ENCODE results near the gene RABAC1. TPM values are rescaled to one million over a fixed set of nuclear protein-coding genes. Genes with fewer than 3 reads are reported as not detected.

The RABAC1 gene
- polyA plus RNA-seq, 1 donor (not counting 4 experiments of a cell fraction or from before 2014, with no cell fraction given) = 107 TPM

DNA sequence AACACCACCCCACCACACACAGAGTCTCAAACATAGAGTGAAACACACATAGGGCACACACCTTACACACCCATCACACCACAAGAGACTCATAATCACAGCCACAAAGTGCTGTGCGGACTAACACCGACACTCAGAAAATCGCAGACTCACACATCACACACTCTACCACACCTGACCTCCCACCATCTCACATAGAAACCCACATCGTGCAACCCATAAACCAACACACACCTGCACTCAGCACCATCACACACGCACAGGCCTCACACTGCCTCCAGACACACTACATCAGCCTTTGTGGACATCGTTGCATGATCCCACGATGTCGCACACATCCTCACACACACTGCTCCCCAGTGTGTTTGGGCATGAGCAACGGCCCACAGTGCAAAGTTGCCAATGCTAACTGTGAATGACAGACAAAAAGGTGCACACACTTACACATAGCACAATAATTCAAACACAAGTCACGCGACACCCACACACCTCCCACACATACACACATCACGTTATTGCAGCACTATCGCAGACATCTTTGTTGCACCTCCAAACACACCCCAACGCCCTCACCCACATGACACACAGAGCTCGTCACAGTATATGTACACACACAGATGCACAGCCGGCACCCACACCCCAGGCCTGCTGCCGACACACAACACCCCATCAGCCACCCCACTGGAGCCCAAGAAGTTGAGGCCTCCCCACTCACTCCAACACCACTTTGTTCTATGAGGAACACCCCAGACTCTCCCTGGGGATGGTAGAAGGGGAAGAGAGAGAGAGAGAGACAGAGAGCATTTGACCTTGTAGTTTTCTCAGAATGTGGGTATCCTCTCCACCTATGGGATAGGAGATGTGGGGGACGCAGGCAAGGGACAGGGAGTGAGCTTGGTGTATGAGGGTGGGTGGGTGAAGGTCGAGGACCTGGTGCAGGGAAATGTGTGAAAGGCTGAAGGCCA, 36.2 kb upstream of the RABAC1 start:
- Histone ChIP-seq H2AFZ (ENCODE audit: control insufficient read depth, low read length) (no peak overlapping the region), H3K4me1 (ENCODE audit: control insufficient read depth, extremely low read depth, insufficient read depth, low read length) (no peaks in the 10 kb centered on the region), H3K4me3 (ENCODE audit: control insufficient read depth in 2 of 3, extremely low read depth in 1 of 3, insufficient read depth in 2 of 3, low read depth in 1 of 3, low read length in 3 of 3) (no peak overlapping the region), H4K20me1 (ENCODE audit: control insufficient read depth, extremely low read depth, insufficient read depth, low read length) (no peaks in the 10 kb centered on the region), H3K9me3 (ENCODE audit: control insufficient read depth, low read depth, low read length) (no peaks in the 10 kb centered on the region), H3K27ac (ENCODE audit: control insufficient read depth, insufficient read depth, low read length) (no peak overlapping the region), H3K27me3 (ENCODE audit: control insufficient read depth, extremely low read depth, insufficient read depth, low read length) (peaks cover 71% of the 10 kb centered on the region), H3K9me1 (ENCODE audit: control insufficient read depth, extremely low read depth, insufficient read depth, low read length) (no peaks in the 10 kb centered on the region), H3K36me3 (ENCODE audit: control insufficient read depth in 2 of 2, extremely low read depth in 1 of 2, insufficient read depth in 2 of 2, low read length in 2 of 2) (no peaks in the 10 kb centered on the region), H3K4me2 (ENCODE audit: control insufficient read depth, extremely low read depth, insufficient read depth, low read depth, low read length) (no peak overlapping the region), H3K79me2 (ENCODE audit: control insufficient read depth, insufficient read depth, low read length) (no peaks in the 10 kb centered on the region), H3K9ac (ENCODE audit: control insufficient read depth, extremely low read depth, insufficient read depth, low read length) (no peak overlapping the region)
- DNase-seq (ENCODE audit: low read depth, low spot score) = no peak
- no peak for FAIRE-seq
- dilution Hi-C loops (cut with MboI; ENCODE audit: extremely low pct_ligation_motif_present, low sequenced_read_pairs) = no loop called here
- no peak for TF ChIP-seq EZH2 (IDR thresholded peaks at IDR 0.05; ENCODE audit: low read length)
- TF ChIP-seq, protein P1, sequence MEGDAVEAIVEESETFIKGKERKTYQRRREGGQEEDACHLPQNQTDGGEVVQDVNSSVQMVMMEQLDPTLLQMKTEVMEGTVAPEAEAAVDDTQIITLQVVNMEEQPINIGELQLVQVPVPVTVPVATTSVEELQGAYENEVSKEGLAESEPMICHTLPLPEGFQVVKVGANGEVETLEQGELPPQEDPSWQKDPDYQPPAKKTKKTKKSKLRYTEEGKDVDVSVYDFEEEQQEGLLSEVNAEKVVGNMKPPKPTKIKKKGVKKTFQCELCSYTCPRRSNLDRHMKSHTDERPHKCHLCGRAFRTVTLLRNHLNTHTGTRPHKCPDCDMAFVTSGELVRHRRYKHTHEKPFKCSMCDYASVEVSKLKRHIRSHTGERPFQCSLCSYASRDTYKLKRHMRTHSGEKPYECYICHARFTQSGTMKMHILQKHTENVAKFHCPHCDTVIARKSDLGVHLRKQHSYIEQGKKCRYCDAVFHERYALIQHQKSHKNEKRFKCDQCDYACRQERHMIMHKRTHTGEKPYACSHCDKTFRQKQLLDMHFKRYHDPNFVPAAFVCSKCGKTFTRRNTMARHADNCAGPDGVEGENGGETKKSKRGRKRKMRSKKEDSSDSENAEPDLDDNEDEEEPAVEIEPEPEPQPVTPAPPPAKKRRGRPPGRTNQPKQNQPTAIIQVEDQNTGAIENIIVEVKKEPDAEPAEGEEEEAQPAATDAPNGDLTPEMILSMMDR (optimal IDR thresholded peaks at IDR 0.05 in 1 of 3, IDR thresholded peaks at IDR 0.05 in 1 of 3, conservative IDR thresholded peaks at IDR 0.05 in 1 of 3; ENCODE audit: extremely low read depth in 1 of 3, insufficient read depth in 2 of 3, low read length in 3 of 3) = no peak

DNA sequence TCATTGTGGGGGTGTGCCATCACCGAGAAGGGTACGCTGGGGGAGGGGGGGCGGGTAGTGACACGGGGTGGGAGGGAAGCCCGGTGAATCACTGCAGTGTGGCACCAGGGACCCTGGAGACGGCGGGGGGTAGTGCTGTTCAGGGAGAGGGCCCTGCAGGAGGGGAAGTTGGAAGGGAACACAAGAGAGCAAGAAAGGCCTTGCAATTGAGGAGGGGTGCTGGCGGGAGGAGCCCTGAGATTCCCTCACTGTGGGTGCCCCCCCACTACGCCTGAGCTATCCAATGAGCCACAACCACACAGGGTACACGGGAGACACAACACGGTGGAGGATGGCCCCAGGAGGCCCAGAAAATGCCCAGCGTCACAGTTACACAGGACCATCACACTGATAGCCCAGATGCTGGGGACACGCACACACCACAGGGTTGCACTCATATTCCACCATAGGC, 35.4 kb upstream of the RABAC1 start:
- Histone ChIP-seq H3K4me3 (ENCODE audit: control insufficient read depth in 2 of 3, extremely low read depth in 1 of 3, insufficient read depth in 2 of 3, low read depth in 1 of 3, low read length in 3 of 3) (no peak overlapping the region), H2AFZ (ENCODE audit: control insufficient read depth, low read length) (no peak overlapping the region), H3K4me2 (ENCODE audit: control insufficient read depth, extremely low read depth, insufficient read depth, low read depth, low read length) (no peak overlapping the region), H3K9me3 (ENCODE audit: control insufficient read depth, low read depth, low read length) (no peaks in the 10 kb centered on the region), H3K4me1 (ENCODE audit: control insufficient read depth, extremely low read depth, insufficient read depth, low read length) (no peaks in the 10 kb centered on the region), H4K20me1 (ENCODE audit: control insufficient read depth, extremely low read depth, insufficient read depth, low read length) (no peaks in the 10 kb centered on the region), H3K9me1 (ENCODE audit: control insufficient read depth, extremely low read depth, insufficient read depth, low read length) (no peaks in the 10 kb centered on the region), H3K27ac (ENCODE audit: control insufficient read depth, insufficient read depth, low read length) (no peak overlapping the region), H3K9ac (ENCODE audit: control insufficient read depth, extremely low read depth, insufficient read depth, low read length) (no peak overlapping the region), H3K79me2 (ENCODE audit: control insufficient read depth, insufficient read depth, low read length) (no peaks in the 10 kb centered on the region), H3K27me3 (ENCODE audit: control insufficient read depth, extremely low read depth, insufficient read depth, low read length) (peaks cover 64% of the 10 kb centered on the region), H3K36me3 (ENCODE audit: control insufficient read depth in 2 of 2, extremely low read depth in 1 of 2, insufficient read depth in 2 of 2, low read length in 2 of 2) (no peaks in the 10 kb centered on the region)
- TF ChIP-seq EZH2 (IDR thresholded peaks at IDR 0.05; ENCODE audit: low read length) = no peak
- TF ChIP-seq, protein P1 (optimal IDR thresholded peaks at IDR 0.05 in 1 of 3, IDR thresholded peaks at IDR 0.05 in 1 of 3, conservative IDR thresholded peaks at IDR 0.05 in 1 of 3; ENCODE audit: extremely low read depth in 1 of 3, insufficient read depth in 2 of 3, low read length in 3 of 3) = no peak
- DNase-seq (ENCODE audit: low read depth, low spot score) (no peak), FAIRE-seq (no peak)
- dilution Hi-C loops (cut with MboI; ENCODE audit: extremely low pct_ligation_motif_present, low sequenced_read_pairs) = no loop called here

All from keratinocyte (primary cell).